K562 (cell line): Measurements from ENCODE around the gene MRM3.

ENCODE experiments used
- CHD7 ChIP-seq: fragments of 200-600 bp; sonication (generic); IDR thresholded peaks from one replicate; pipeline ENCODE4 v1.6.1; 2012; ENCODE audit warnings: mild to moderate bottlenecking, low read depth, low read length, inconsistent platforms
- ELK3 ChIP-seq: fragments of 450-650 bp; formaldehyde crosslinking; IDR thresholded peaks from 2 replicates; pipeline ENCODE4 v1.4.0; 2020; ENCODE audit warnings: mild to moderate bottlenecking
- FOXA3 ChIP-seq, 2 experiments: fragments of 450-650 bp in 1 of 2; sonication (generic) in 1 of 2; formaldehyde crosslinking; IDR thresholded peaks in 1 of 2; conservative IDR thresholded peaks in 1 of 2; 2 replicates each; pipeline versions ENCODE4 v1.4.0 to v1.8.0; 2020 to 2022; ENCODE audit warnings: mild to moderate bottlenecking in 2 of 2, missing genetic modification reagents in 1 of 2
- TF ChIP-seq, protein P1 (sequence below), 3 experiments: IDR thresholded peaks in 2 of 3; conservative IDR thresholded peaks in 1 of 3; 2 replicates each; pipeline ENCODE4 v1.5.1; 2011 to 2012; ENCODE audit warnings: low read length in 3 of 3, mild to moderate bottlenecking in 3 of 3, control low read depth in 2 of 3, improper control_type of control experiment in 1 of 3, inconsistent platforms in 1 of 3, low read depth in 1 of 3, mixed read lengths in 1 of 3, moderate library complexity in 1 of 3; ENCODE audit not compliant: insufficient read depth in 2 of 3

DNA sequence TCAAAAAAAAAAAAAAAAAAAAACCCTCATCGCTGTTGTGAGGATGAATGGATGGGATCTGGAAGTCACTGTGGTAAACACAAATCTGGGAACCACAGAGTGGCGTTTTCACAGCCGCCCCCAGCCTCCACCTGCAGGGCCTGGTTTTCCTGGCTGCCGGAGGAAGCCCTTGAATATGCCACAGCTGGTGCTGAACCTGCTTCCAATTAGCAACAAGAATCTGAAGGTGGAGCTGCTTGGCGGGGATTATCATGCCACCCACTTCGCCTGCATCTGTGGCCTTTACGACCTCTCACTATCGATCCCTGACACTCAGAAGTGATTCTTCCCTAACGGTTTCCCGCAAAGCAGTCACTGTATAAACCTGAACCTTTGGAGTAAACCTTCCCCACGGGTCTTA, 16.1 kb downstream of the MRM3 start:
- no peak for TF ChIP-seq ELK3 (CRISPR knock-in tag)
- TF ChIP-seq FOXA3 (CRISPR knock-in tag; conservative IDR thresholded peaks at IDR 0.05 in 1 of 2, IDR thresholded peaks at IDR 0.05 in 1 of 2): no peak
- TF ChIP-seq, protein P1, sequence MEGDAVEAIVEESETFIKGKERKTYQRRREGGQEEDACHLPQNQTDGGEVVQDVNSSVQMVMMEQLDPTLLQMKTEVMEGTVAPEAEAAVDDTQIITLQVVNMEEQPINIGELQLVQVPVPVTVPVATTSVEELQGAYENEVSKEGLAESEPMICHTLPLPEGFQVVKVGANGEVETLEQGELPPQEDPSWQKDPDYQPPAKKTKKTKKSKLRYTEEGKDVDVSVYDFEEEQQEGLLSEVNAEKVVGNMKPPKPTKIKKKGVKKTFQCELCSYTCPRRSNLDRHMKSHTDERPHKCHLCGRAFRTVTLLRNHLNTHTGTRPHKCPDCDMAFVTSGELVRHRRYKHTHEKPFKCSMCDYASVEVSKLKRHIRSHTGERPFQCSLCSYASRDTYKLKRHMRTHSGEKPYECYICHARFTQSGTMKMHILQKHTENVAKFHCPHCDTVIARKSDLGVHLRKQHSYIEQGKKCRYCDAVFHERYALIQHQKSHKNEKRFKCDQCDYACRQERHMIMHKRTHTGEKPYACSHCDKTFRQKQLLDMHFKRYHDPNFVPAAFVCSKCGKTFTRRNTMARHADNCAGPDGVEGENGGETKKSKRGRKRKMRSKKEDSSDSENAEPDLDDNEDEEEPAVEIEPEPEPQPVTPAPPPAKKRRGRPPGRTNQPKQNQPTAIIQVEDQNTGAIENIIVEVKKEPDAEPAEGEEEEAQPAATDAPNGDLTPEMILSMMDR (IDR thresholded peaks at IDR 0.05 in 2 of 3, conservative IDR thresholded peaks at IDR 0.05 in 1 of 3; ENCODE audit: insufficient read depth in 2 of 3, low read depth in 1 of 3, low read length in 3 of 3): no peak
- TF ChIP-seq CHD7: no peak
